Calu3 (cell line): Measurements from ENCODE around the gene NUDT1. TPM values are rescaled to one million over a fixed set of nuclear protein-coding genes. Genes with fewer than 3 reads are reported as not detected.

ENCODE experiments used
- BruUV-seq: library from RNA; stranded (reverse); fragments of 400-500 nt; replicated peaks from 2 replicates; lab custom pipeline; 2021; lab: Mats Ljungman, UMichigan
- CTCF ChIA-PET: fragments of 300-600 bp; sonication (Branson Sonifier 250); formaldehyde crosslinking; loops from one replicate; lab custom pipeline; 2022; ENCODE audit warnings: antibody characterized with exemption; lab: Charles Lee
- DNase-seq: peaks from one replicate; pipeline ENCODE4 v3.0.0; 2022
- H3K27ac Mint-ChIP-seq: one replicate; pipeline ENCODE4 v1.8.0; 2022; ENCODE audit warnings: mixed read lengths; ENCODE audit not compliant: unreplicated experiment
- H3K27me3 Mint-ChIP-seq: one replicate; pipeline ENCODE4 v1.8.0; 2022; ENCODE audit warnings: mixed read lengths; ENCODE audit not compliant: unreplicated experiment
- H3K36me3 Mint-ChIP-seq: one replicate; pipeline ENCODE4 v1.8.0; 2022; ENCODE audit warnings: mild to moderate bottlenecking, moderate library complexity, mixed read lengths; ENCODE audit not compliant: insufficient read depth, unreplicated experiment
- H3K4me1 Mint-ChIP-seq: one replicate; pipeline ENCODE4 v1.8.0; 2022; ENCODE audit warnings: mild to moderate bottlenecking, low read depth, mixed read lengths; ENCODE audit not compliant: unreplicated experiment
- H3K4me3 Mint-ChIP-seq: one replicate; pipeline ENCODE4 v1.8.0; 2022; ENCODE audit warnings: mild to moderate bottlenecking, low read depth, moderate library complexity, mixed read lengths; ENCODE audit not compliant: unreplicated experiment
- H3K9me3 Mint-ChIP-seq: one replicate; pipeline ENCODE4 v1.8.0; 2022; ENCODE audit warnings: low read depth, mixed read lengths; ENCODE audit not compliant: unreplicated experiment
- intact Hi-C: fragments of 100-400 bp; cut with micrococcal nuclease; formaldehyde crosslinking; loops from one replicate; pipeline ENCODE4 v1.10.0; 2022; ENCODE audit not compliant: unreplicated experiment
- microRNA-seq: library from miRNA; unstranded; fragments of <30 nt; microRNA quantifications from one replicate; pipeline ENCODE4 v1.2.0, GENCODE V29; 2022
- total RNA-seq: library from RNA; stranded (reverse); gene quantifications from 2 replicates; pipeline ENCODE4 v1.2.3, GENCODE V29; 2022
- TF ChIP-seq, protein P1 (sequence below): fragments of 200-600 bp; IDR thresholded peaks from one replicate; pipeline ENCODE4 v1.8.0; 2022; ENCODE audit warnings: antibody characterized with exemption; ENCODE audit not compliant: unreplicated experiment

Gene NUDT1
- total RNA-seq, 1 experiment from 2014 or later = 65.6 TPM

DNA sequence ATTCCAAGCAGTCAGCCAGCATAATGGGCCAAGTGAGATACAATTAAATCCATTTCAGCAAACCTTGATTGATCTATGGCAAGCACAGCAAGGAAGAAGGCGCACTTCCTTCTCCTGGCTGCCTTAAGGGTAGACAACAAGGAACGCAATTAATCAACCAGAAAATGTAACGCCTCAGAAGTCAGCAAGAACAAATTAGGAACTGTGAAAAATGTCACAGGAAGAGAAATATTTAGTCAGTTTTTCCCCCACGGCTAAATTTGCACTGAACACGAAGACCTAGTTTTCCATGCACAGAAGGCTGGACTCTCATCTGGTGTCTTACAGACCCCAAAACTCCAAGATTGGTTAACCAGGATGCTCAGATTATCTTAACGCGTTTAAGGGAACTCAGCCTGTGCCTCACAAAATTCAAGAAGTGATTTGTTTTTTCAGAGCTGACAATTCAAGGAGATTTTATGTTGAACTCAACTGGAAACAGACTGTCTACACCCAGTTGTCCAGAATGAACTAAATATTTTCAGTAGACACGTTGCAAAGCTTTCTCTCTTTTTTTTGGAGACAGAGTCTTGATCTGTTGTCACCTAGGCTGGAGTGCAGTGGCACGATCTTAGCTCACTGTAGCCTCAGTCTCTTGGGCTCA, 58.0 kb downstream of the NUDT1 start:
- H3K4me3 Mint-ChIP-seq = no peak overlapping the region
- BruUV-seq = no TSS peak
- H3K36me3 Mint-ChIP-seq = peaks cover 5% of the 10 kb centered on the region
- H3K27me3 Mint-ChIP-seq = no peaks in the 10 kb centered on the region
- H3K27ac Mint-ChIP-seq = no peak overlapping the region
- CTCF ChIA-PET = no interaction called here
- no peaks in the 10 kb centered on the region for H3K4me1 Mint-ChIP-seq
- DNase-seq = no peak
- no peaks in the 10 kb centered on the region for H3K9me3 Mint-ChIP-seq
- intact Hi-C loops = no loop called here
- TF ChIP-seq, protein P1, sequence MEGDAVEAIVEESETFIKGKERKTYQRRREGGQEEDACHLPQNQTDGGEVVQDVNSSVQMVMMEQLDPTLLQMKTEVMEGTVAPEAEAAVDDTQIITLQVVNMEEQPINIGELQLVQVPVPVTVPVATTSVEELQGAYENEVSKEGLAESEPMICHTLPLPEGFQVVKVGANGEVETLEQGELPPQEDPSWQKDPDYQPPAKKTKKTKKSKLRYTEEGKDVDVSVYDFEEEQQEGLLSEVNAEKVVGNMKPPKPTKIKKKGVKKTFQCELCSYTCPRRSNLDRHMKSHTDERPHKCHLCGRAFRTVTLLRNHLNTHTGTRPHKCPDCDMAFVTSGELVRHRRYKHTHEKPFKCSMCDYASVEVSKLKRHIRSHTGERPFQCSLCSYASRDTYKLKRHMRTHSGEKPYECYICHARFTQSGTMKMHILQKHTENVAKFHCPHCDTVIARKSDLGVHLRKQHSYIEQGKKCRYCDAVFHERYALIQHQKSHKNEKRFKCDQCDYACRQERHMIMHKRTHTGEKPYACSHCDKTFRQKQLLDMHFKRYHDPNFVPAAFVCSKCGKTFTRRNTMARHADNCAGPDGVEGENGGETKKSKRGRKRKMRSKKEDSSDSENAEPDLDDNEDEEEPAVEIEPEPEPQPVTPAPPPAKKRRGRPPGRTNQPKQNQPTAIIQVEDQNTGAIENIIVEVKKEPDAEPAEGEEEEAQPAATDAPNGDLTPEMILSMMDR = no peak

Small RNA genes within 50 kb of the gene (microRNA-seq; reads per million reads assigned to microRNA genes)
- not detected for gene MIR6836

Other genes starting within 250 kb of the NUDT1 start
- gene MAD1L1, start 9.3 kb upstream of the NUDT1 start, total RNA-seq = 85.2 and 86.0 TPM in 2 replicates
- gene MRM2, start within 50 bp of the NUDT1 start, total RNA-seq = 60.1 and 64.3 TPM in 2 replicates
- gene SNX8, start 72.2 kb downstream of the NUDT1 start, total RNA-seq = 57.0 and 70.3 TPM in 2 replicates
- 333 and 347 TPM in 2 replicates for gene EIF3B, start 112.6 kb downstream of the NUDT1 start, total RNA-seq
- 19.9 and 21.2 TPM in 2 replicates for gene CHST12, start 161.4 kb downstream of the NUDT1 start, total RNA-seq
- not detected in 2 replicates for gene GRIFIN, start 234.2 kb downstream of the NUDT1 start, total RNA-seq